IMR-90 (cell line): Measurements from ENCODE around the gene ARAP1. TPM values are rescaled to one million over a fixed set of nuclear protein-coding genes. Genes with fewer than 3 reads are reported as not detected.

Source experiments
- ATAC-seq: fragments of 200-7000 bp; cut with Tn5 transposase; 2 replicates; pipeline ENCODE4 v1.9.1; 2020; ENCODE audit warnings: low read depth, mild to moderate bottlenecking, moderate library complexity
- BruUV-seq: library from RNA; stranded (reverse); fragments of 400-500 nt; replicated peaks from 2 replicates; lab custom pipeline; 2021; lab: Mats Ljungman, UMichigan
- CTCF ChIA-PET: fragments of 300-600 bp; formaldehyde crosslinking; extraction: SDS; loops from one replicate; lab custom pipeline; 2021; ENCODE audit warnings: antibody characterized with exemption; lab: Yijun Ruan, JAX
- POLR2A ChIA-PET: fragments of 300-600 bp; sonication (Branson Sonifier 250); formaldehyde crosslinking; loops from one replicate; lab custom pipeline; 2022; ENCODE audit warnings: antibody characterized with exemption; ENCODE audit not compliant: unreplicated experiment; lab: Charles Lee
- DNase-seq: peaks from one replicate; pipeline ENCODE4 v3.0.0; 2013
- H2AFZ ChIP-seq: replicated peaks from 2 replicates; pipeline ENCODE3; 2013; ENCODE audit warnings: low read length, mild to moderate bottlenecking; ENCODE audit not compliant: poor library complexity
- H2AK5ac ChIP-seq: 2 replicates; pipeline ENCODE4 v1.6.1; 2013; ENCODE audit warnings: low read depth, low read length, inconsistent platforms
- H2AK9ac ChIP-seq: replicated peaks from 2 replicates; pipeline ENCODE3; 2013; ENCODE audit warnings: mild to moderate bottlenecking, low read depth, low read length, moderate library complexity; ENCODE audit not compliant: poor library complexity
- H2BK120ac ChIP-seq: 2 replicates; pipeline ENCODE4 v1.6.1; 2013; ENCODE audit warnings: low read depth, low read length, inconsistent platforms
- H2BK15ac ChIP-seq: 3 replicates; pipeline ENCODE4 v1.6.1; 2013; ENCODE audit warnings: low read depth, low read length, inconsistent platforms
- H2BK20ac ChIP-seq: 2 replicates; pipeline ENCODE4 v1.6.1; 2013; ENCODE audit warnings: low read depth, mild to moderate bottlenecking, inconsistent platforms, low read length, moderate library complexity
- H2BK5ac ChIP-seq: 2 replicates; pipeline ENCODE4 v1.6.1; 2013; ENCODE audit warnings: mild to moderate bottlenecking, low read depth, low read length, inconsistent platforms; ENCODE audit not compliant: poor library complexity, severe bottlenecking
- H3K14ac ChIP-seq: replicated peaks from 2 replicates; pipeline ENCODE4 v1.6.1; 2013; ENCODE audit warnings: low read depth, low read length, inconsistent platforms
- H3K18ac ChIP-seq: 2 replicates; pipeline ENCODE4 v1.6.1; 2013; ENCODE audit warnings: low read depth, low read length, control low read depth
- H3K23ac ChIP-seq: 2 replicates; pipeline ENCODE4 v1.6.1; 2013; ENCODE audit warnings: low read depth, low read length, inconsistent platforms
- H3K27ac ChIP-seq: 2 replicates; pipeline ENCODE4 v1.5.1; 2013; ENCODE audit warnings: mild to moderate bottlenecking, control low read depth, low read length; ENCODE audit not compliant: insufficient read depth
- H3K27me3 ChIP-seq: 2 replicates; pipeline ENCODE4 v1.6.1; 2013; ENCODE audit warnings: low read length; ENCODE audit not compliant: control insufficient read depth, insufficient read depth
- H3K36me3 ChIP-seq: 2 replicates; pipeline ENCODE4 v1.6.1; 2013; ENCODE audit warnings: low read length, mixed read lengths; ENCODE audit not compliant: control insufficient read depth, insufficient read depth
- H3K4ac ChIP-seq: 2 replicates; pipeline ENCODE4 v1.6.1; 2013; ENCODE audit warnings: low read depth, low read length, inconsistent platforms
- H3K4me1 ChIP-seq: 2 replicates; pipeline ENCODE4 v1.6.1; 2013; ENCODE audit warnings: low read length, mixed read lengths; ENCODE audit not compliant: control insufficient read depth, insufficient read depth
- H3K4me2 ChIP-seq: 2 replicates; pipeline ENCODE4 v1.6.1; 2013; ENCODE audit warnings: low read depth, mild to moderate bottlenecking, control low read depth, low read length, moderate library complexity
- H3K4me3 ChIP-seq: 2 replicates; pipeline ENCODE4 v1.5.1; 2013; ENCODE audit warnings: low read depth, mild to moderate bottlenecking, control low read depth, low read length, moderate library complexity; ENCODE audit not compliant: insufficient read depth
- H3K56ac ChIP-seq: 2 replicates; pipeline ENCODE4 v1.6.1; 2013; ENCODE audit warnings: low read length, inconsistent platforms; ENCODE audit not compliant: insufficient read depth; ENCODE audit errors: extremely low read depth
- H3K79me1 ChIP-seq, 2 experiments: 2 replicates each; pipeline ENCODE4 v1.6.1; 2013; ENCODE audit warnings: low read length in 2 of 2, inconsistent platforms in 1 of 2, low read depth in 1 of 2
- H3K9ac ChIP-seq: 2 replicates; pipeline ENCODE4 v1.6.1; 2013; ENCODE audit warnings: low read depth, low read length, control low read depth
- H3K9me1 ChIP-seq: 2 replicates; pipeline ENCODE4 v1.6.1; 2013; ENCODE audit warnings: low read length, inconsistent platforms; ENCODE audit not compliant: insufficient read depth
- H3K9me3 ChIP-seq: 2 replicates; pipeline ENCODE4 v1.6.1; 2013; ENCODE audit warnings: low read length; ENCODE audit not compliant: control insufficient read depth, insufficient read depth
- H4K20me1 ChIP-seq: 2 replicates; pipeline ENCODE4 v1.6.1; 2013; ENCODE audit warnings: low read length, inconsistent platforms; ENCODE audit not compliant: insufficient read depth
- H4K5ac ChIP-seq: 2 replicates; pipeline ENCODE4 v1.6.1; 2013; ENCODE audit warnings: mild to moderate bottlenecking, low read depth, low read length, control low read depth
- H4K8ac ChIP-seq, 2 experiments: 2 replicates each; pipeline ENCODE4 v1.6.1; 2013; ENCODE audit warnings: low read depth in 2 of 2, low read length in 2 of 2, control low read depth in 1 of 2, inconsistent platforms in 1 of 2
- H4K91ac ChIP-seq: 2 replicates; pipeline ENCODE4 v1.6.1; 2013; ENCODE audit warnings: low read depth, low read length, inconsistent platforms; ENCODE audit not compliant: insufficient read depth
- CHD1 ChIP-seq: IDR thresholded peaks from 2 replicates; pipeline ENCODE4 v1.6.1; 2012; ENCODE audit warnings: low read depth, low read length, improper control_type of control experiment
- MAFK ChIP-seq: IDR thresholded peaks from 2 replicates; pipeline ENCODE4 v1.6.1; 2012; ENCODE audit warnings: low read depth, low read length, improper control_type of control experiment
- SMC3 ChIP-seq: fragments of 150-350 bp; IDR thresholded peaks from 2 replicates; pipeline ENCODE4 v1.6.1; 2016; ENCODE audit warnings: low read depth, mild to moderate bottlenecking, antibody characterized with exemption, low read length, moderate library complexity
- WGBS, 2 experiments: methylation state at CpG; one replicate each; pipeline versions ENCODE4 v1.1.5 to v1.1.7; 2013; ENCODE audit warnings: missing lambda C conversion rate in 2 of 2; ENCODE audit not compliant: insufficient read length in 1 of 2; ENCODE audit errors: extremely low coverage in 2 of 2; 5-methylcytosine and 5-hydroxymethylcytosine counted together
- dilution Hi-C: fragments of 300-500 bp; cut with HindIII; formaldehyde crosslinking; loops from one replicate; pipeline ENCODE4 v1.14.3; 2018; ENCODE audit warnings: low sequenced_read_pairs; ENCODE audit not compliant: unreplicated experiment
- in situ Hi-C: fragments of 300-500 bp; cut with MboI; formaldehyde crosslinking; loops from 3 replicates; pipeline ENCODE4 v1.14.3; 2019; ENCODE audit warnings: low sequenced_read_pairs, inconsistent platforms, mixed read lengths
- intact Hi-C: fragments of 100-400 bp; cut with micrococcal nuclease; formaldehyde crosslinking; loops from 2 replicates; pipeline ENCODE4 v1.10.0; 2022
- polyA plus RNA-seq, 3 experiments: library from polyadenylated mRNA; depleted of rRNA; stranded (reverse); fragments of >200 nt; gene quantifications; 2 replicates each; pipeline ENCODE4 v1.2.3, GENCODE V29; 2012; ENCODE audit warnings: low replicate concordance in 1 of 3
- total RNA-seq: library from RNA; depleted of rRNA; stranded (reverse); fragments of >200 nt; gene quantifications from 2 replicates; pipeline ENCODE4 v1.2.3, GENCODE V29; 2012

The ARAP1 gene
- total and polyA plus RNA-seq, 2 of the 4 experiments (the other 2 are of a cell fraction): 37.6 to 63.1 TPM

- Histone ChIP-seq H2AFZ (no peak overlapping the region), H2AK5ac (no peak overlapping the region), H4K8ac (no peak overlapping the region), H2BK15ac (no peak overlapping the region), H3K9ac (no peak overlapping the region), H3K14ac (no peak overlapping the region), H3K9me3 (no peaks in the 10 kb centered on the region), H3K9me1 (no peaks in the 10 kb centered on the region), H4K91ac (no peak overlapping the region), H3K4me1 (no peaks in the 10 kb centered on the region), H2BK5ac (no peak overlapping the region), H3K27ac (no peak overlapping the region), H3K36me3 (no peaks in the 10 kb centered on the region), H2AK9ac (no peak overlapping the region), H3K23ac (no peak overlapping the region), H3K79me1 (no peaks in the 10 kb centered on the region), H4K20me1 (peaks cover 9% of the 10 kb centered on the region), H3K4me2 (no peak overlapping the region), H3K27me3 (peaks cover 86% of the 10 kb centered on the region), H2BK20ac (no peak overlapping the region), H4K5ac (no peak overlapping the region), H3K4ac (no peak overlapping the region), H3K56ac (no peak overlapping the region), H3K4me3 (no peak overlapping the region), H3K18ac (no peak overlapping the region), H2BK120ac (no peak overlapping the region)
- DNase-seq: no peak
- CTCF ChIA-PET: no interaction called here
- POLR2A ChIA-PET: no interaction called here
- dilution Hi-C loops (no loop called here), intact Hi-C loops (no loop called here), in situ Hi-C loops (no loop called here)
- no peak for ATAC-seq
- no peak for TF ChIP-seq SMC3
- TF ChIP-seq CHD1: no peak
- no peak for TF ChIP-seq MAFK
- 0% methylated on average over 3 of the region's 12 CpGs; no CpG with 5 or more reads in 1 of the 2 experiments for WGBS, 2 experiments
- BruUV-seq: no TSS peak
Measured at GRCh38 chr11:72673284-72673942, 78.8 kb downstream of the ARAP1 start.
